ENCODE data around the gene COL4A1.

GRCh38 chr13:110347088-110347487, 40.1 kb upstream of the COL4A1 start:
- TF ChIP-seq CTCF (IDR thresholded peaks at IDR 0.05; ENCODE audit: insufficient read depth, low read length) (no peak), GABPA (IDR thresholded peaks at IDR 0.05; ENCODE audit: low read depth) (no peak)
